A204.1 (cell line): Measurements from ENCODE around the gene HLA-DRB5.
"Not testable (repeated sequence)": the region's sequence is repeated elsewhere in the genome, so short reads cannot be mapped to it uniquely, and the experiment has no call there.

Experiments used
- FAIRE-seq: peaks from 2 replicates; lab custom pipeline; 2012; peaks lifted over from hg19 to GRCh38; lab: Jason Lieb, UNC

HLA-DRB5 gene

GRCh38 chr6:32529697-32530430 is at the start of gene HLA-DRB5:
HLA-DRB5 (minus strand) TSS chr6:32530287; CDS start chr6:32530224, 63 bp downstream.
- FAIRE-seq, result no peak

DNA sequence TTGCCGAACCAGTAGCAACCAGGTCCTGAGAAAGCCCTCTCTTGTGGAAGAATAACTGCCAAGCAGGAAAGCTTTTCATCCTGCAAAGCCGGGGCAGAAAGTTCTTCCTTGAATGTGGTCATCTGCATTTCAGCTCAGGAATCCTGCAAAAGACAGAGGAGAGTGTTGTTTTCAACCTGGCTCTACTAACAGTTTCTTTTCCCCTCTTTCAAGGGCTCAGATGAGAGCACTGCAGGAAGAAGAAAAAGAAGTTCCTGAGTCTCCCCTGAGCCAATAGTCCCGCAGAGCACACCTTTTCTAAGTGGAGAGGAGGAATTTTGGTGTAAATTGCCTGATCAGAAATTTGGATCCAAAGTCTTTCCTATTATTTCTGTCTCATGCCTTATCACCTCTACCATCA is 48.9 kb upstream of the HLA-DRB5 start:
- no peak for FAIRE-seq

GRCh38 chr6:32577493-32577892 is 47.4 kb upstream of the HLA-DRB5 start:
- not testable (repeated sequence) for FAIRE-seq

DNA sequence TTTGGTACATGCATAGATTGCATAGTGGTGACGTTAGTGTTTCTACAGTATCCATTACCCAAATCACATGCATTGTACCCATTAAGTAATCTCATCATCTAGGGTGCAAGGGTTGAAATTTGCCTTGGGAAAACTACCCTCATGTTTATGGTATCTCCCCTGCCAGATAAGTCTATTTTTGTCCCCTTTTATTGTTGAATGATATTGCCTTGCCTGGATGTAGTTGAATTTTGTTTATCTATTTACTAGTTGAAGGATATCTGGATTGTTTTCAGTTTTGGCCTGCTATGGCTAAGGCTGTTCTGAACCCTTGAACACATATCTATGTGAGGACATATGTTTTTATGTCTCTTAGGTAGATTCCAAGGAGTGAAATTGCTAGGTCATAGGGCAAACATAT is 46.2 kb upstream of the HLA-DRB5 start:
- FAIRE-seq, result no peak

DNA sequence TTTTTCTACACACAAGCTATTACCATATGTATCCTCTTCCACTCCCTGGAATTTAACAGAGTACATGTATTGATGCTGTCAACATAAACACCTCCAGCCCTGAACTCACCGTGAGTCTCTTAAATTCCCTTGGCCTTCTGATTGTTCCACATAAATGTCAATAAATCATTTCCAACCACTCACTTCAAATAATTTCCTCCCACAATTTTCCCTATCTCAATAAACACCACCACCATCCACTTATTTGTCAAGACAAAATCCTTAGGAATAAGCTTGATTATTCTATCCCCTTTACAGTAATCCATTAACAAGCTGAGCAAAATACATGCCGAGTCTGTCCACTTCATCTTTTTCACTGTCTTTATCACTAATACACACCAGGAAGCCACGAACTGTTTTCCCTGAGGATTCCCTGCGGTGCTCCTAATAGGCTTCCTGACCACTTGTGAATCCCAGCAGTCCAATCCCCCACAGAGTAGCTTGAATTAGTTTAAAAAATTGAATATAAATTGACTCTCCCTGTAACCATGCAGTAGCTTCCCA is 40.3 kb upstream of the HLA-DRB5 start:
- FAIRE-seq, result no peak

GRCh38 chr6:32568561-32568960 is 38.5 kb upstream of the HLA-DRB5 start:
- no peak for FAIRE-seq

GRCh38 chr6:32566957-32567356 is 36.9 kb upstream of the HLA-DRB5 start:
- FAIRE-seq, result no peak

GRCh38 chr6:32565511-32565910 is 35.4 kb upstream of the HLA-DRB5 start:
- no peak for FAIRE-seq

- FAIRE-seq, result no peak
Observed at GRCh38 chr6:32562940-32563339, 32.9 kb upstream of the HLA-DRB5 start.

DNA sequence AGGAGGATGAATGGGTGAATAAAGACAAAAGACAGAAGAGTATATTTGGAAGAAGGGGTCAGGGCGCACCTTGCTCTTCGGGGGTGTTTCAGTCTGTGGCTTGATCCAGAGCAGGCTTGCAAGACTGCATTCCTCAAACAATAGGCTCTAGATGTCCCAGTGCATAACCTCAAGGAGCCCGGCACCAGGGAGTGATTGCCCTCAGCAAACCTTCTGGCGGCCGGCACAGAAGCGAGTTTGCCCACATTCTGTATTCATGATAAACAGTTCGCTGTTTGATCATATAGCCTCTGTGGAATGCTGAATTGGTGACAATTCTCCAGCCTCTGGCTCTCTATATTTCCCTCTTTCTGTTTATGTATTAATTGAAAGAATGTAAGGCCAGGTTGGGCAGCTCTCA is 29.7 kb upstream of the HLA-DRB5 start:
- FAIRE-seq, result no peak

DNA sequence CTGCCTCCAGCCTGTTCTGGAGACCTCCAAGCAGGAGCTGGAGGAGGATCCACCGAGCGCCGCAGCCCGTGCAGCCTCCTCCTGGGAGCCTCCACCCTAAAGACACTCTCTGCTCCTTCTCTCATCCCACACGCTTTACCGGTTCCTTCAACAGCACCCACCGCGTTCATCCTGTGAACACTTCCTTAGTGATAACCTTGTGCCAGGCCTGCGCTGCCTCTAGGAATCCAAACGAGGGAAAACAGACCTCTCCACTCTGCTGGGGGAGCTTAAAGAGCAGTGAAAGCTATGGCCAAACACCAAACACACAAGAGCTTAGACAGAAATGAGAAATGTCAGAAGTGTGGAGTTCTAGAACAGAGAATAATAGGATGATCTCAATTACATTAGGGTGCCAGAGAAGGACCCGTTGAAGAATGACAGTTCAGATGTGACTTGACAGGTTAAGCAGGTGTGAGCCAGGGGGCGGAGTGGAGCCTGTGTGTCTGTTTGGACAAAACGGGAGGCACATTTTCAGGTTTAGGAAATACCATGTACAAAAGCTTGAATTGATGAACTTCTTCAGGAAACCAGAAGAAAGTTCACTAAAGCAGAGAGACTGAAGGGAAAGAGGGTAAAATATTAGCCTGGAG is 28.5 kb upstream of the HLA-DRB5 start:
- FAIRE-seq, result no peak

GRCh38 chr6:32554116-32554965 is 24.3 kb upstream of the HLA-DRB5 start:
- FAIRE-seq, result no peak

- FAIRE-seq, result no peak
Observed at GRCh38 chr6:32553037-32553742, 23.1 kb upstream of the HLA-DRB5 start.

GRCh38 chr6:32551410-32551809 is 21.3 kb upstream of the HLA-DRB5 start:
- FAIRE-seq, result no peak

- FAIRE-seq, result no peak
Observed at GRCh38 chr6:32539839-32540238, 9.8 kb upstream of the HLA-DRB5 start.

DNA sequence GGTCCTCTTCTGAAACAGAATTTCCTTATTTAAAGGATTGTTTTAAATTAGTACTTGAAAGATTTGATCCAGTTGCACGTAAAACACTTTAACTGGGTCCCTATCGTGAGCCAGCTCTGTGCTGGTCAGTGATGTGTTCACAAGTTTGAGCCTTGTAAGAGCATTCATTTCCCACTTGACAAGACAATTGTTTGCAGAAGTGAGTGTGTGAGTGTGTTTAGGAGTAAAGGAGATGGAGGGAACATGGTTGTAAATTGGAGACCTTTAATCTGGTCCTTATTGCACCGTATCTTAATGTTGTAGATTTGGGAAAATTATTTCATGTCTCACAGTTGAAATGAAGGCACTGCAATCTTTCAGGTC is 325 bp upstream of the HLA-DRB5 start:
- not testable (repeated sequence) for FAIRE-seq

DNA sequence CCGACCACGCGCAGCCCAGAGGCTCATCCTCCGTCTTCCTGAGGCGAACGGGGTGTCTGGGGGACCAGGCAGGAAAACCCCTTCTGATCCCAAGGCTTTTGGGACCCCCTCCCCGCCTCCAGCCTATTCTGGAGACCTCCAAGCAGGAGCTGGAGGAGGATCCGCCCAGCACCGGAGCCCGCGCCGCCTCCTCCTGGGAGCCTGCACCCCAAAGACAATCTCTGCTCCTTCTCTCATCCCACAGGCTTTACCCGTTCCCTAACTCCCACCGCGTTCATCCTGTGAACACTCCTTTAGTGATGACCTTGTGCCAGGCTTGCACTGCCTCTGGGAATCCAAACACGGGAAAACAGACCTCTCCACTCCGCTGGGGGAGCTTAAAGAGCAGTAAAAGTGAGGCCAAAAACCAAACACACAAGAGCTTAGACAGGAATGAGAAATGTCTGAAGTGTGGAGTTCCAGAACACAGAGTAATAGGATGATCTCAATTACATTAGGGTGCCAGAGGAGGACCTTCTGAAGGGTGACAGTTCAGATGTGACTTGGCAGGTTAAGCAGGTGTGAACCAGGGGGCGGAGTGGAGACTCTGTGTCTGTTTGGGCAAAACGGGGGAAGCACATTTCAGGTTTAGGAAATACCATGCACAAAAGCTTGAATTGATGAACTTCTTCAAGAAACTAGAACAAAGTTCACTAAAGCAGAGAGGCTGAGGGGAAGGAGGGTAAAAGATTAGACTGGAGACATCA is 7.6 kb downstream of the HLA-DRB5 start:
- FAIRE-seq, result no peak

- no peak for FAIRE-seq
Observed at GRCh38 chr6:32519910-32520258, 10.2 kb downstream of the HLA-DRB5 start.

DNA sequence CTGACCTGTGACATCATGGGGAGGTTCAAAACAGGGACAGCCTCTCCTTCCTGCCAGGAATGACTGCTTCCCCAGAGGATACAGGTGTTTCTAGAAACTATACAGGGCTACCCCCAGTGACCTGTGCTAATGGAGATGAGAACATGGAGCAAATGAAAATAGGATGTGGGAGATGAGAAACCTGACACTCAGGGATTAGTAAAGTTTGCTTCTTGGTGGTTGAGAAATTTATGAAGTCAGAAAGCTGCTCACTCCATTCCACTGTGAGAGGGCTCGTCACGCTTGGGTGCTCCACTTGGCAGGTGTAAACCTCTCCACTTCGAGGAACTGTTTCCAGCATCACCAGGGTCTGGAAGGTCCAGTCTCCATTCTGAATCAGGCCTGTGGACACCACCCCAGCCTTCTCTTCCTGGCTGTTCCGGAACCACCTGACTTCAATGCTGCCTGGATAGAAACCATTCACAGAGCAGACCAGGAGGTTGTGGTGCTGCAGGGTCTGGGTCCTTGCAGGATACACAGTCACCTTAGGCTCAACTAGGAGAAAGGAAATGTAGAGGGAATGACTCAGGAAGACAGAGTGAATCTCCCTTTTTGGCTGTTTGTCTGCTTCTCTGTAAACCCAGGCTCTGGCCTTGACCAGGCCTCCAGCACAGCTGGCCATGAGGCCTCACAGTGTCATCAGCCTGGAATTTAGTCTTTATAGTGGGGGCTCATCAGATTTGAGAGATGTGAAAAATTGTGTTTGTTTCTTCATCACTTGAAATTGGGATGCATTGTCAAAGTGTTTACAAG is 10.8 kb downstream of the HLA-DRB5 start:
- FAIRE-seq, result no peak

DNA sequence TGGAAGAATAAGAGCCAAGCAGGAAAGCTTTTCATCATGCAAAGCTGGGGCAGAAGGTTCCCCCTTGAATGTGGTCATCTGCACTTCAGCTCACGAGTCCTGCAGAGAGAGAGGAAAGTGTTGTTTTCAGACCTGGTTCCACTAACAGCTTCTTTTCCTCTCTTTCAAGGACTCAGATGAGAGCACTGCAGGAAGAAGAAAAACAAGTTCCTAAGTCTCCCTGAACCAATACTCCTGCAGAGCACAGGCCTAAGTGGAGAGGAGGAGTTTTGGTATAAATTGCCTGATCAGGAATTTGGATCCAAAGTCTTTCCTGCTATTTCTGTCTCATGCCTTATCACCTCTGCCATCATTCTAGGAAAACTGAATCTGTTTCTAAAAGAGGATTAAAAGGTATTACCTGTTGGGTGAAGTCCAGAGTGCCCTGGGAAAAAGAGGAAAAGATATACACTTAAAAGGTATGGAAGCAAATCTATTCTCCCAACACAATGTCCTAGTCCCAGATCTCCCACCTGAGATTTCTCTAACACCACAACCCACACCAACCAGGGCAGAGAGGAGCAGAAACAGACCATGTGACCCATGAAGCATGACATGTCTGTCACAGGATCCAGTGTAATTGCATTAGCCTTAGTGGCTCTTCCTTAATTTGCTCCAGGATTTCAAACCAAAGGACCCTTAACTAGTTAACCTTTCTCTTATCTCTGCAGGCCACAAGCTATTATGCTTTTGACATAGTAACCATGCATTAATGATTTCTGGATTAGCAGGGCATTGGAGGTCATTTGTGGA is 12.2 kb downstream of the HLA-DRB5 start:
- no peak for FAIRE-seq
